ENCODE results near the gene HERC4.
"Not testable (repeated sequence)": the region's sequence is repeated elsewhere in the genome, so short reads cannot be mapped to it uniquely, and the experiment has no call there.

Gene HERC4

DNA sequence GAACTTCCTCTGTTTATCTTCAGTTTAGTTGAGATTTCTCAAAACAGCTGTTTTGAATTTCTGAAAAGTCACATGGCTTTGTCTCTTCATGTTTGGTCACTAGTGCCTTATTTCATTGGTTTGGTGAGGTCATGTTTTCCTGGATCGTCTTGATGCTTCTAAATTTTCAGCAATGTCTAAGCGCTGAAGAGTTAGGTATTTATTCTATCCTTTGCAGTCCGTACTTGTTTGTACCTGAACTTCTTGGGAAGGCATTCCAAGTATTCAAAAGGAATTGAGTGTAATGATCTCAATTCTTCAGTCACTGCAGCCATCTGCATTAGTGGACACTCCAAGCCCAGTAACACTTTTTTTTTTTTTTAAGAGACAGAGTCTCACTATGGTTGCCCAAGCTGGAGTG, 67.7 kb downstream of the HERC4 start:
- Histone ChIP-seq H3K27me3 (ENCODE audit: insufficient read depth, low read length) (no peaks in the 10 kb centered on the region), H3K9me3 (ENCODE audit: low read length) (peaks cover 11% of the 10 kb centered on the region), H2AFZ (ENCODE audit: low read depth, low read length) (no peak overlapping the region), H3K4me1 (ENCODE audit: insufficient read depth, low read length) (no peaks in the 10 kb centered on the region), H3K4me3 (ENCODE audit: low read length) (no peak overlapping the region), H3K36me3 (ENCODE audit: insufficient read depth, low read length) (peaks cover 25% of the 10 kb centered on the region)

DNA sequence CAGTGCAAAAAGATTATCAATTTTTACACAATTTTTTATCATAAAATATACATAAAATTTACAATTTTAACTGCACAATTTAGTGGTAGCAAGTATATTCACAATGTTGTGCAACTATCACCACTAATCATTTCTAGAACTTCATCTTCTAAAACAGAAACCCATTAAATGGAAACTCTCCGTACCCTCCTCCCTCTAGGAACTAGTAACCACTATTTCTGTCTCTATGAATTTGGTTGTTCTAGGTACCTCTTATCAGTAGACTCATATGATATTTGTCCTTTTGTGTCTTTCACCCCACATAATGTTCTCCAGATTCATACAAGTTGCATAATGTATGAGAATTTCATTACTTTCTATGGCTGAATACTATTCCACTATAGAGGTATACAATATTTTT, 73.5 kb downstream of the HERC4 start:
- no peak overlapping the region for H3K4me3 ChIP-seq (ENCODE audit: low read length)
- no peak overlapping the region for H2AFZ ChIP-seq (ENCODE audit: low read depth, low read length)
- H3K36me3 ChIP-seq (ENCODE audit: insufficient read depth, low read length), result peaks cover 14% of the 10 kb centered on the region
- no peaks in the 10 kb centered on the region for H3K4me1 ChIP-seq (ENCODE audit: insufficient read depth, low read length)
- no peaks in the 10 kb centered on the region for H3K27me3 ChIP-seq (ENCODE audit: insufficient read depth, low read length)
- H3K9me3 ChIP-seq (ENCODE audit: low read length), result no peaks in the 10 kb centered on the region

DNA sequence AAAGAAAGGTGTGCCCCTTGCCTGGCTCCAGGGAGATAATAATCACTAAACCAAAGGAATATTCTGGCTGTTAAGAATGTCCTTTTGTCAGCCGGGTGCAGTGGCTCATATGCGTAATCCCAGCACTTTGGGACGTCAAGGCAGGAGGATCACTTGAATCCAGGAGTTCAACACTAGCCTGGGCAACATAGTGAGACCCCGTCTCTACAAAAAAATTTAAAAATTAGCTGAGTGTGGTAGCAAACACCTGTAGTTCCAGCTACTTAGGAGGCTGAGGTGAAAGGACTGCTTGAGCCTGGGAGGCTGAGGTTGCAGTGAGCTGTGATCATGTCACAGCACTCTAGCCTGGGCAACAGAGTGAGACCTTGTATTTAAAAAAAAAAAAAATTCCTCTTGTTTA, 74.1 kb downstream of the HERC4 start:
- Histone ChIP-seq H3K9me3 (ENCODE audit: low read length) (no peaks in the 10 kb centered on the region), H3K4me1 (ENCODE audit: insufficient read depth, low read length) (no peaks in the 10 kb centered on the region), H3K4me3 (ENCODE audit: low read length) (no peak overlapping the region), H3K27me3 (ENCODE audit: insufficient read depth, low read length) (no peaks in the 10 kb centered on the region), H3K36me3 (ENCODE audit: insufficient read depth, low read length) (peaks cover 14% of the 10 kb centered on the region), H2AFZ (ENCODE audit: low read depth, low read length) (no peak overlapping the region)

DNA sequence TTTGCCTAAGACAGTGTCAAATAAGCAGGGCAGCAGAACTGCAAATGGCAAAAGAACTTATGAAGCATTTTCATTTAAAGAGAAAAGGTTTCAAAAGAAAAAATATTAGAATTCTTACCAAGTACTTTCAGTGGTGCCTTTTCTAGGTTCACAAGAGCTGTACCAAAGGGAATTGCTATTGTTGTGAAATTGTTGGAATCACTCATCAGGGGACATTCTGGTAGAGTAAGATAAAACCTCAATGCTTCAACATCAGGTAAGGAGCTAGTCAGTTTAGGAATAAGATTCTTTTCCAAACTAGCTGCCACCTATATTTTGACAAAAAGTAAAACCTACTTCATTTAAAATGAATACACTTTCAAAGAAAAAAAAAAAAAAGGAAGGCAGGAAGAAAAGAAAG, 85.0 kb downstream of the HERC4 start:
- Histone ChIP-seq H3K4me1 (ENCODE audit: insufficient read depth, low read length) (no peaks in the 10 kb centered on the region), H3K36me3 (ENCODE audit: insufficient read depth, low read length) (peaks cover 20% of the 10 kb centered on the region), H3K9me3 (ENCODE audit: low read length) (no peaks in the 10 kb centered on the region), H3K4me3 (ENCODE audit: low read length) (no peak overlapping the region), H2AFZ (ENCODE audit: low read depth, low read length) (no peak overlapping the region), H3K27me3 (ENCODE audit: insufficient read depth, low read length) (no peaks in the 10 kb centered on the region)

DNA sequence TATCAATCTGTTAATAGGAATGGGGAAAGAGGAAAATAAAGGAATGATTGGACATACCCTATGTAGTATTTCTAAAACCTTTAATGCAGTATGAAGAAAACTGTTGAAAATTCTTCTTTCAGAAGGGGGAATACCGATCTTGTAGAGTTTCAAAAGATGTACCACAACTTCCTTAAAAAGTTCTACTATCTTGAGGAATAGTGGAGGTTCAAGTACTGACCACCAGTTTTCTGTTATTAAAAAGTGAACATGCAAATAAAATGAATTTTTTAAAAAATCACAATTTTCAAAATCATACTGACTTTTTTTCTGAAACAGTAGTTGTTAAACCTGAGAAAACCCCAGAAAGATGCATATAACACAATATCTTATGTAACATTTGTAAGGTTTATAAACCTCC, 86.5 kb downstream of the HERC4 start:
- no peaks in the 10 kb centered on the region for H3K4me1 ChIP-seq (ENCODE audit: insufficient read depth, low read length)
- H3K4me3 ChIP-seq (ENCODE audit: low read length), result no peak overlapping the region
- H3K9me3 ChIP-seq (ENCODE audit: low read length), result no peaks in the 10 kb centered on the region
- H3K27me3 ChIP-seq (ENCODE audit: insufficient read depth, low read length), result no peaks in the 10 kb centered on the region
- H3K36me3 ChIP-seq (ENCODE audit: insufficient read depth, low read length), result peaks cover 15% of the 10 kb centered on the region
- H2AFZ ChIP-seq (ENCODE audit: low read depth, low read length), result no peak overlapping the region

DNA sequence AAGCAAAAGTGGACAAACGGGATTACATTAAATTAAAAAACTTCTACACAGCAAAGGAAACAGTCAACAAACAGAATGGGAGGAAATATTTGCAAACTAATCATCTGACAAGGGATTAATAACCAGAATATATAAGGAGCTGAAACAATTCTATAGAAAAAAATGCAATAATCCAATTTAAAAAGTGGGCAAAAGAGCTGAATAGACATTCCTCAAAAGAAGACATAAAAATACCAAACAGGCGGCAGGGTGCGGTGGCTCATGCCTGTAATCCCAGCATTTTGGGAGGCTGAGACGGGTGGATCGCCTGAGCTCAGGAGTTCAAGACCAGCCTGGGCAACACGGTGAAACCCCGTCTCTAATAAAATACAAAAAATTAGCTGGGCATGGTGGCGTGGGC, 92.5 kb downstream of the HERC4 start:
- not testable (repeated sequence) for H3K4me3 ChIP-seq (ENCODE audit: low read length); H2AFZ ChIP-seq (ENCODE audit: low read depth, low read length); H3K27me3 ChIP-seq (ENCODE audit: insufficient read depth, low read length); H3K4me1 ChIP-seq (ENCODE audit: insufficient read depth, low read length); H3K9me3 ChIP-seq (ENCODE audit: low read length)
- peaks cover 16% of the 10 kb centered on the region for H3K36me3 ChIP-seq (ENCODE audit: insufficient read depth, low read length)

DNA sequence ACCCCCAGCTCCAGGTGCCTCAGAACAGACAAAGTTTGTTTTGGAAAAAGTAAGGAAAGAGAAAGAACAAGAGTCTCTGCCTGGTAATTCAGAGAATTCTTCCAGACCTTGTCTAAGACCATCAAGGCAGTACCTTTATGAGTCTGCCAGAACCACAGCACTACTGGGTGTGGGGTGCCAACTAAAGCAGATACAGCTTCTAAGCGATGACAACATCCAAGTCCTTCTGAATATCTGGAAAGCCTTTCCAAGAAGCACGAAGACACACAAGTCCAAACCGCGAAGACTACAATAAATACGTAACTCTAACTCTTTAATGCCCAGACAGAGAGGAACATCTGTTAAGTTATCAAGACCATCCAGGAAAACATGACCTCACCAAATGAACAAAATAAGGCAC, 96.3 kb downstream of the HERC4 start:
- Histone ChIP-seq H2AFZ (ENCODE audit: low read depth, low read length) (no peak overlapping the region), H3K27me3 (ENCODE audit: insufficient read depth, low read length) (no peaks in the 10 kb centered on the region), H3K9me3 (ENCODE audit: low read length) (no peaks in the 10 kb centered on the region), H3K4me3 (ENCODE audit: low read length) (no peak overlapping the region), H3K4me1 (ENCODE audit: insufficient read depth, low read length) (peaks cover 9% of the 10 kb centered on the region), H3K36me3 (ENCODE audit: insufficient read depth, low read length) (peaks cover 20% of the 10 kb centered on the region)

DNA sequence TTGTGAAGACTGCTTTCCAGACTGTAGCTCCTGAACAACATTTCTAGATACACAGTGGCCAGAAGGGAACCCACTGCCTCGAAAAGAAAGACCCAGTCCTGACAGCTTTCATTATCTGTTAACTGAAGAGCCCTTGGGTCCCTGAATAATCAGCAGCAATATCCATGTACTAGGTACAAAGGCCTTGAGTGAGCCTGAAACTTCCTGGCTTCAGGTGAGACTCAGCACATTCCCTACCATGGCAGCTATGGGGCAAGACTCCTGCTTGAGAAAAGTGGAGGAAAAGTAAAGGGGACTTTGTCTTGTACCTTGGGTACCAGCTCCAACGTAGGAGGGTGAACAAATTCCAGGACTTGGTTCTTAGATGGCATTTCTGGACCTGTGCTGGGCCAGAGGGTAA, 97.8 kb downstream of the HERC4 start:
- Histone ChIP-seq H2AFZ (ENCODE audit: low read depth, low read length) (no peak overlapping the region), H3K27me3 (ENCODE audit: insufficient read depth, low read length) (no peaks in the 10 kb centered on the region), H3K36me3 (ENCODE audit: insufficient read depth, low read length) (peaks cover 20% of the 10 kb centered on the region), H3K9me3 (ENCODE audit: low read length) (peaks cover 2% of the 10 kb centered on the region), H3K4me1 (ENCODE audit: insufficient read depth, low read length) (peaks cover 9% of the 10 kb centered on the region), H3K4me3 (ENCODE audit: low read length) (no peak overlapping the region)

DNA sequence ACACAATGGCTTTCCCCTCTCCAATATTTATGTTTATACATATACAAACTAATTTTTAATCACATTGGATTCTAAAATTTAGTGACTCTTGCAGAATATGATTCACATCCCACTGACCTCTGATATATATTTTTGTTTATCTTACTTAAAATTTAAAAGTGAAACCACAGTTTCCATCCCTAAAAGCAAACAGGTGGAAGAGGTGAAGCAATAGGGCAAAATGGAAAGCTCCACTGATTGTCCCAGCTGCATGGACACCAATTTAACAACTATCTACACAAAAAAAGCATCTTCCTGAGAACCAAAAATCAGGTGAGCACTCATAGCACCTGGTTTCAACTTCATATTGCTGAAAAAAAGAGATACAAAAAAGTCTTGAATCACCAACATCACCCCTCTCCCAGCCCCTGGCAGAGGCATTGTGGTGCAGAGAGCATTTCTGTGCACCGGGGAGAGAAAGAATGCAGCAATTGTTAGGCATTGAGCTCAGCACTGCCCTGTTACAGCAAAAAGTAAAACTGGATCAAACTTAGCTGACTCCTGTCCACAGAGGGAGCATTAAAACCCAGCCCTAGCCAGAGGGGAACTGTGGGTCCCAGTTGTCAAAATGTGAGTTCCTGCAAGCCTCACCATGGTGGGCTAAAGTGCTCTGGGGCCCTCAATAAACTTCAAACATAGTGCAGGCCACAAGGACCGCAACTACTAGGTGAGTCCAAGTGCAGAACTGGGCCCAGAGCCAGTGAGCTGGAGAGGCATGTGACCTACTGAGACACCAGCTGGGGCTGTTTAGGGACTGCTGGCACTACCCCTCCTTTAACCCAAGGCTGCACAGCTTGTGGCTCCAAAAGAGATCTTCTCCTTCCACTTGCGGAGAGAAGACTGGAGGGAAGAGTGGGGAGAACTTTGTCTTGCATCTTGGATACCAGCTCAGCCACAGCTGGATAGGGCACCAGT, 98.5 kb downstream of the HERC4 start:
- Histone ChIP-seq H2AFZ (ENCODE audit: low read depth, low read length) (no peak overlapping the region), H3K9me3 (ENCODE audit: low read length) (peaks cover 2% of the 10 kb centered on the region), H3K36me3 (ENCODE audit: insufficient read depth, low read length) (peaks cover 20% of the 10 kb centered on the region), H3K27me3 (ENCODE audit: insufficient read depth, low read length) (no peaks in the 10 kb centered on the region), H3K4me3 (ENCODE audit: low read length) (no peak overlapping the region), H3K4me1 (ENCODE audit: insufficient read depth, low read length) (peaks cover 9% of the 10 kb centered on the region)

DNA sequence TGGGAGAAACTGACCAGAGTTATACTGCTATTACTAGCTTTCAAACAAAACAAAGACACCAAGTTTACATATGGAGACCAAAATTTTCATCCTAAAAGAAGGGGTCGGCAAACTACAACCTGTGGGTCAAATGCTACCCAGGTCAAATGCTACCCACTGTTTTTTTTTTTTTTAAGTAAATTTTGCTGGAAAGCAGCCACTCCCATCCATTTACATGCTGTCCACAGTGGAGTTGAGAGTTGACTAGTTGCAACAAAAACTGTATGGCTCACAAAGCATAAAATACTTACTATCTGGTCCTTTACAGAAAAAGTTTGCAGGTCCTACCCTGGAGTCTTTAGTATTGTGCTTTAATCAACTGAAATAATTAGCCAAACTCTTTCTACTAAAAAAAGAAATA, 99.2 kb downstream of the HERC4 start:
- H2AFZ ChIP-seq (ENCODE audit: low read depth, low read length), result no peak overlapping the region
- H3K9me3 ChIP-seq (ENCODE audit: low read length), result peaks cover 2% of the 10 kb centered on the region
- peaks cover 20% of the 10 kb centered on the region for H3K36me3 ChIP-seq (ENCODE audit: insufficient read depth, low read length)
- H3K4me1 ChIP-seq (ENCODE audit: insufficient read depth, low read length), result peaks cover 9% of the 10 kb centered on the region
- no peaks in the 10 kb centered on the region for H3K27me3 ChIP-seq (ENCODE audit: insufficient read depth, low read length)
- no peak overlapping the region for H3K4me3 ChIP-seq (ENCODE audit: low read length)

DNA sequence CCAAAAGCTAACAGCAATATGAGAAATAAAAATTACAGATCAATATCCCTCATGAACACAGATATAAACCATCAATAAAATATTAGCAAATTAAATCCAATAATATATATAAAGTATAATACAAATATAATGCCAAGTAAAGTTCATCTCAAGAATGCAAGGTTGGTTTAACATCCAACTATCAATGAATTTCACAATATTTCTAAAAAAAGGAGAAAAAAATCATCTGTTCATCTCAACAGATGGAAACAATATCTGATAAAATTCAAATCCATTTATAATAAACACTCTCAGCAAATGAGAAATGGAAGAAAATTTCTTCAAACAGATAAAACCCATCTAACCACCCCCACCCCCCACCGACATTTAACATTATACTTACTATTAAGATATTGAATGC, 103.8 kb downstream of the HERC4 start:
- Histone ChIP-seq H3K36me3 (ENCODE audit: insufficient read depth, low read length) (peaks cover 4% of the 10 kb centered on the region), H3K4me3 (ENCODE audit: low read length) (no peak overlapping the region), H3K27me3 (ENCODE audit: insufficient read depth, low read length) (no peaks in the 10 kb centered on the region), H3K9me3 (ENCODE audit: low read length) (peaks cover 4% of the 10 kb centered on the region), H2AFZ (ENCODE audit: low read depth, low read length) (no peak overlapping the region), H3K4me1 (ENCODE audit: insufficient read depth, low read length) (peaks cover 2% of the 10 kb centered on the region)

DNA sequence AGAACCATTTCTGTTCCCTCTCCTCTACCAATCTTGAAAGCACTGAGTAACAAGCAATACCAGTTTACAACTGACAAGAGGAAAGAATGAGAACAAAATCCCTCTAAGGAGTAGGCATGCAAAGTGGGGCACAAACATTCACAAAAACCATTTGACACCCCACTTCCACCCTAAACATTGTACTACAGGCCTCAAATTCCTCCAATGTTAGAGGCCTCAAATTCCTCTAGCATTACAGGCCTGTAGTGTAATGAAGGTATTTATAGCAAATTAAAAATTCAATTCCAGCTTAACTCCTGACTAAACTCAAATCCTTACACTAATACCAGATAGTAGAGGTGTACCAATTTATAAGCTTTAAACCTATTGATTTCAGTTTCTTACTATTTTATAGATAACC, 105.2 kb downstream of the HERC4 start:
- Histone ChIP-seq H3K36me3 (ENCODE audit: insufficient read depth, low read length) (peaks cover 8% of the 10 kb centered on the region), H3K4me1 (ENCODE audit: insufficient read depth, low read length) (no peaks in the 10 kb centered on the region), H3K27me3 (ENCODE audit: insufficient read depth, low read length) (no peaks in the 10 kb centered on the region), H3K9me3 (ENCODE audit: low read length) (peaks cover 4% of the 10 kb centered on the region), H3K4me3 (ENCODE audit: low read length) (no peak overlapping the region), H2AFZ (ENCODE audit: low read depth, low read length) (no peak overlapping the region)

DNA sequence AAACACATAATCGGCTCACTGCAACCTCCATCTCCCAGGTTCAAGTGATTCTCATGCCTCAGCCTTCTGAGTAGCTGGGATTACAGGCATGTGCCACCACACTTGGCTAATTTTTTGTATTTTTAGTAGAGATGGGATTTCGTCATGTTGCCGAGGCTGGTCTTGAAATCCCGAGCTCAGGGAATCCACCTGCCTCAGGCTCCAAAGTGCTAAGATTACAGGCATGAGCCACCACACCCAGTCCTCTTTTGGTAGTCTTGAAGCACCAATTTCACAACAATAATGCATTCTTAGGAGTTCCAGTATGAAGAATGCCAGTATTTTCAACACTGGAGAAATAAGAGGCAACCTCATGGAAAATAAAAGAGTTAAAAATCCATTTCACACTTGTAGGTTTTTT, 109.0 kb downstream of the HERC4 start:
- not testable (repeated sequence) for H3K36me3 ChIP-seq (ENCODE audit: insufficient read depth, low read length); H3K9me3 ChIP-seq (ENCODE audit: low read length); H3K4me1 ChIP-seq (ENCODE audit: insufficient read depth, low read length); H2AFZ ChIP-seq (ENCODE audit: low read depth, low read length); H3K27me3 ChIP-seq (ENCODE audit: insufficient read depth, low read length); H3K4me3 ChIP-seq (ENCODE audit: low read length)

DNA sequence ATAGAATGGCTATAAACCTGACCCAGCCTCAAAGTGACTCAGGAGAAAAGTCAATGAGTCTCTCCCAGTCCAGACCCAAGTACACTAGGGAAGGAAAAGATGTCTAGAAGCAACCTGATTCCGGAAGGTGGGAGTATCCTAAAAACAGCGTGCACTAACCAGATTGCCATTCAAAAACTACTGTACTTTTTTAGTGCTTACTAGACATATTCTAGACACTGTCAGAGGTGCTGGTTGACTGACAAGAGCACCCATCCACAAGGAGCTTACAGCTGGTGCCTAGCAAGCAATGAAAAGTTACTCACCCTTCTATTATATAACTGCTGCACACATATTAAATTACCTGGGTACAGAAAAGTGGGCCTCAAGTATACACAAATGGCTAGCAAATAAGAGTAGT, 109.6 kb downstream of the HERC4 start:
- Histone ChIP-seq H3K27me3 (ENCODE audit: insufficient read depth, low read length) (no peaks in the 10 kb centered on the region), H3K36me3 (ENCODE audit: insufficient read depth, low read length) (peaks cover 12% of the 10 kb centered on the region), H3K9me3 (ENCODE audit: low read length) (peaks cover 2% of the 10 kb centered on the region), H2AFZ (ENCODE audit: low read depth, low read length) (no peak overlapping the region), H3K4me3 (ENCODE audit: low read length) (no peak overlapping the region), H3K4me1 (ENCODE audit: insufficient read depth, low read length) (no peaks in the 10 kb centered on the region)

Data from neuron (in vitro differentiated cells).